HG03521 (cell line): ENCODE data around the gene SAA1.

Experiments used
- ATAC-seq: cut with Tn5 transposase; IDR thresholded peaks from one replicate; pipeline ENCODE4 v1.9.1; 2021; ENCODE audit warnings: mild to moderate bottlenecking, moderate library complexity; ENCODE audit not compliant: unreplicated experiment

Gene SAA1

GRCh38 chr11:18308242-18308641 is 42.2 kb downstream of the SAA1 start:
- no peak for ATAC-seq

GRCh38 chr11:18309691-18310090 is 43.6 kb downstream of the SAA1 start:
- ATAC-seq = no peak

- ATAC-seq = no peak
Observed at GRCh38 chr11:18310800-18311340, 44.8 kb downstream of the SAA1 start.

GRCh38 chr11:18312012-18312411 is 45.9 kb downstream of the SAA1 start:
- ATAC-seq = no peak

- ATAC-seq = no peak
Observed at GRCh38 chr11:18312663-18313420, 46.8 kb downstream of the SAA1 start.

- ATAC-seq = no peak
Observed at GRCh38 chr11:18313965-18314763, 48.1 kb downstream of the SAA1 start.

- ATAC-seq = no peak
Observed at GRCh38 chr11:18314784-18315523, 48.9 kb downstream of the SAA1 start.

- no peak for ATAC-seq
Observed at GRCh38 chr11:18315893-18316292, 49.8 kb downstream of the SAA1 start.

GRCh38 chr11:18317551-18317950 is 51.5 kb downstream of the SAA1 start:
- no peak for ATAC-seq
